Measurements from ENCODE around the gene PLAC1.

Gene PLAC1

GRCh38 chrX:134631426-134632346, 26.6 kb downstream of the PLAC1 start:
- DNase-seq (ENCODE audit: low read depth, low spot score) = no peak

GRCh38 chrX:134628663-134629062, 29.6 kb downstream of the PLAC1 start:
- DNase-seq (ENCODE audit: low read depth, low spot score) = no peak

DNA sequence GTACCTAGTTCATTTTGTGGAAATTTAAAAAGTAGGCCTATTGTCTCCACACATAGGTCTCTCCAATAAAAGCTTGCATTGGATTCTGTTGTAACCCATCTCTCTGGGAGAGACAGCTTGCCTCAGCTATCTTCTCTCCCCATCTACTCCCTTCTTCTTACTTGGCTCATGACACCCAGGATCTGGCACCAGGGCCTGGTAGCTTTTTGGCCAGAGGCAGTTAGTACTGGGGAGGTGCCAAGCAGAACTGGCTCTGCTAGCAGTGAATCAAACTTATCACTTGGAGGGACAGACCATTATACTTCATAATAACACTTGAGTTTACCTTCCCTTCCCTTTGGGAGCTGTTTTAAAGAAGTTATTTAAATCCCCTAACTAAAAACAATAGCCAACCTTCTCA, 31.8 kb downstream of the PLAC1 start:
- DNase-seq (ENCODE audit: low read depth, low spot score) = no peak

DNA sequence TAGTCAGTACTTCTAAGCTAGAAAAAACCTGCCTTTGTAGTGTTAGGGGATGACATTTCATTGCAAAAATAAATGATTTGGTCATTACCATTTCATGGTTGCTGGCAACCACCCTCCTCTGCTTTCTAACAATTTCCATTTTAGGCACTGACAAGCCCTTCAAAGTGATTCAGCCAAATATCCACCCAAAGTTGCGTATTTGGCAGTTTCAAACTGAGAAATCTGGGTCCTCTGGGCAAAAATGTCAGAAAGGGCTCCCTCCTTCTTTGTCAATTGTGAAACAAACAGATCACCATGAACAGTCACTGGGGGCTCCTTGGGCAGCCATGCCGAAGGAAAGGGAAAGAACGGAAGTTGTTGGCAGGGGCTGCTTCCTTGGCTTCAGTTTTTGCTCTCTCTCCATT, 33.0 kb downstream of the PLAC1 start:
- DNase-seq (ENCODE audit: low read depth, low spot score) = no peak

GRCh38 chrX:134624046-134624430, 34.2 kb downstream of the PLAC1 start:
- DNase-seq (ENCODE audit: low read depth, low spot score) = no peak

- no peak for DNase-seq (ENCODE audit: low read depth, low spot score)
Observed at GRCh38 chrX:134623293-134624045, 34.8 kb downstream of the PLAC1 start.

- no peak for DNase-seq (ENCODE audit: low read depth, low spot score)
Observed at GRCh38 chrX:134622813-134623185, 35.5 kb downstream of the PLAC1 start.

DNA sequence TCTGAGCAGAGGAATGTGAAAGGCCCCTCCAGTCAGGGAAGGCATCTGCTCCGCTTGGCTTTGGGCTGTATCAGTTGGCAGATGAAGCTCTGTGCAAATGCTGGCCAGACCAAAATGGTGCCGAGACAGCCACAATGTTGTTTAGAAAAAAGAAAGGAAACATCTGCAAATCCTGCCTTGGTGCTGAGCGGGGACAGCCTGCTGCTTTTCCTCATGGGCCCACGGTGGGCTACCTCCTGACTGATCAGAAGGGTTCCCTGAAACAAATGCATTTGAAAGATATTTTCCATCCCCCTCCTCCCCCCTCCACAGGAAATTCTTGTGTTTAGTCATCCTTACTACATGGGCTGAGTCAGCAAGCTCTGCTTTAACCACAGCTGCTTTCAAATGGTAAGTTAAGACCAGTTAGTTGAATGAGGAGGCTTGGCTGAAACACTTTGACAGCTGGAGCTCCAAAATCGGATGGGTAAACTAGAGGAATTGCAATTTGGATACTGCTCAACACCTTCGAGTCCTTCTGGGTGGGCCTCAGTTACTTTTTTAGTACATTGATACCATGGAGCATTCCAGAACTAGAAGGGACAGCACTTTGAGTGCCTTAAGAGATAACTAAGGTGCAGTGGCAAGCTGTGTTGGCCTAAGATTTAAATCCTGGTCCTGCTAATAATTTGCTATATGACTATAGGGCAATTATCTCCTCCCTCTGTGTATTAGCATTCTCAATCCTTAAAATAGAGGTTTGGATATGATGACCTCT, 36.0 kb downstream of the PLAC1 start:
- no peak for DNase-seq (ENCODE audit: low read depth, low spot score)

GRCh38 chrX:134619838-134620237, 38.4 kb downstream of the PLAC1 start:
- no peak for DNase-seq (ENCODE audit: low read depth, low spot score)

- DNase-seq (ENCODE audit: low read depth, low spot score) = no peak
Observed at GRCh38 chrX:134613396-134613795, 44.9 kb downstream of the PLAC1 start.

GRCh38 chrX:134608153-134608552, 50.1 kb downstream of the PLAC1 start:
- no peak for DNase-seq (ENCODE audit: low read depth, low spot score)

GRCh38 chrX:134607523-134607922, 50.7 kb downstream of the PLAC1 start:
- no peak for DNase-seq (ENCODE audit: low read depth, low spot score)

DNA sequence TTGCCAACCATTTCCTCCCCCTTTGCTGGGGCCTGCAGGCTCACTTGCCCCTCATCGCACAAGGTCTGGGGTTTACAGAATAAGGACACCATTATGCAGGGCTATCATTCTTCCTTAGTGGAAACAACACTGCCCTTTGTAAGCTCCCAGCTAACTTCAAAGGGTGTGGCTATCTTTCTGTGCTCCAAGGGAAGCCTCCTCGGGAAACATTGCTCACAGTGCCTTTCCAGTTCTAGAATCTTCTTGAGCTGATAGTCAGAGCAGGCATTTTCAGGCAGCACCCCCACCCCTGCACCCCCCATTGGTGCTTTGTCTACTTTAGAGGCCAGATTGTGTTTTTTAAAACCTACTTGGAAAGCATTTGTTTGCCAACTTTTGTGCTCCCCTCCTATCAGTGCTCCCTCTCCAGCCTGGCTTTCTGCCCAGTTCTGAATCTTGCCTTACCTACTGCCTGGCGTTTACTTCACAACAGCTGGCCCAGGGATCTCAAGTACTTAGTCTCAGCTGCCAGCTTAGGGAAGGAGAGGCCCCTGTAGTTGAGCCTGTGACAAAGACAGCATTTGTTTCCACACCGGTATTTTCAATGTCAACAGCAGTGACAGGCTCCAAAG, 53.5 kb downstream of the PLAC1 start:
- no peak for DNase-seq (ENCODE audit: low read depth, low spot score)

- DNase-seq (ENCODE audit: low read depth, low spot score) = no peak
Observed at GRCh38 chrX:134603806-134604700, 54.2 kb downstream of the PLAC1 start.

GRCh38 chrX:134602410-134602809, 55.9 kb downstream of the PLAC1 start:
- no peak for DNase-seq (ENCODE audit: low read depth, low spot score)

GRCh38 chrX:134601240-134601765, 57.0 kb downstream of the PLAC1 start:
- DNase-seq (ENCODE audit: low read depth, low spot score) = no peak

DNA sequence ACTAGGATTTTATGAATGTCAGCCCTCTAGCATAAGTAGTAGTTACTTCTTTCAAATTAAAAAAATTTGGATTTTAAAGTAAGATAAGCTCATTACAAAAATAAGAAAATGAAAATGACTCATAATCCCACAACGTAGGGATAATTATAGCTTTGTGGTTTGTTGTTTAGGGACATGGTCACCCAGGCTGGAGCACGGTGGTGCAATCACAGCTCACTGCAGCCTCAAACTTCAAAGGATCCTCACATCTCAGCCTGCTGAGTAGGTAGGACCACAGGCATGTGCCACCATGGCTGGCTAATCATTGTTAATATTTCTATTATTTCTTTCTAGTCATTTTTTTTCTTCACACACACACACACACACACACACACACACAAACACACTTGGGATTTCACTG, 57.6 kb downstream of the PLAC1 start:
- DNase-seq (ENCODE audit: low read depth, low spot score) = no peak

- DNase-seq (ENCODE audit: low read depth, low spot score) = no peak
Observed at GRCh38 chrX:134599184-134599914, 58.9 kb downstream of the PLAC1 start.

- DNase-seq (ENCODE audit: low read depth, low spot score) = no peak
Observed at GRCh38 chrX:134592303-134592702, 66.0 kb downstream of the PLAC1 start.

DNA sequence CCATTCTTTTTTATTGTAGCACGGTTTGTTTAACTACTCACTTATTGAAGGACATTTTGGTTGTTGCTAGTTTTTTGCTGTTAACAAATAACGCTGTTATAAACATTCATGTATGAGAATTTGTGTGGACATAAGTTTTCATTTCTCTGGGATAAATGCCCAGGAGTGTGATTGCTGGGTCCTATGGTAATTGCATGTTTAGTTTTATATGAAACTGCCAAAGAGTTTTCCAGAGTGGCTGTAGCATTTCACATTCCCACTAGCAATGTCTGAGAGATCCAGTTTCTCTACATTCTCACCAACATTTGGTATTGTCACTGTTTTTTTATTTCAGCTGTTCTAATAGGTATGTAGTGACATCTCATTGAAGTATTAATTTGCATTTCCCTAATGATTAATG, 66.8 kb downstream of the PLAC1 start:
- no peak for DNase-seq (ENCODE audit: low read depth, low spot score)
